COR-L47 (cell line): Measurements from ENCODE around the gene FHL3.
"Not testable (repeated sequence)": the region's sequence is repeated elsewhere in the genome, so short reads cannot be mapped to it uniquely, and the experiment has no call there.

Experiments used
- DNase-seq: peaks from one replicate; lab custom pipeline; 2025; lab: John Stamatoyannopoulos, UW

FHL3 gene

DNA sequence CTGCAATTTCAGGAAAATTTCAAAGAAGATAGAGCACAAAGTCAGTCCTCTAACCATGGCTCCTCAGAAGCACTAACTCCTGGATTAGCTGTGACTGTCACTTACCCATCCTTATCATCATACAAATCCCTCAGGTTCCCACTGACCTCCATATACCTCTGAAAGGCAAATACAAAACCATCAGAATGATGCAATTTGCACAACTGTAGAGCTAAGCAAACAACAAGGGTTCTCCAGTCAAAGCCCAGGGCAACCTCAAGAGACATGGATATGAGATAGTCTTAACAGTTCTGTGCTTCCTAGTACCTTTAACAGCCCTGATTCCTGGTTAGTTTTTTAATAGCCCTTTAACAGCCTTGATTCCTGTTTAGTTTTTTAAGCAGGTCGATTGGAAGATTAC lies 17.6 kb downstream of the FHL3 start:
- no peak for DNase-seq

DNA sequence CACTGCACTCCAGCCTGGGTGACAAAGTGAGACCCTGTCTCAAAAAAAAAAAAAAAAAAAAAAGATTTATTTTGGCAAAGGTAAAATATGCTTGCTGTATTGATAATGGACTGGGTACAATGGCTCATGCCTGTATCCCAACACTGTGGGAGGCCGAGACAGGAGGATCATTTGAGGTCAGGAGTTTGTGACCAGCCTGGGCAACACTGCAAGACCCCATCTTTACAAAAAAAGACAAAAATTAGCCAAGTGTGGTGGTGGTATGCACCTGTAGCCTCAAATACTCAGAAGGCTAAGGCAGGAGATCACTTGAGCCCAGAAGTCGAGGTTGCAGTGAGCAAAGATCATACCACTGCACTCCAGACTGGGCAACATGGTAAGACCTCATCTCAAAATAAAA lies 21.8 kb downstream of the FHL3 start:
- DNase-seq: no peak

DNA sequence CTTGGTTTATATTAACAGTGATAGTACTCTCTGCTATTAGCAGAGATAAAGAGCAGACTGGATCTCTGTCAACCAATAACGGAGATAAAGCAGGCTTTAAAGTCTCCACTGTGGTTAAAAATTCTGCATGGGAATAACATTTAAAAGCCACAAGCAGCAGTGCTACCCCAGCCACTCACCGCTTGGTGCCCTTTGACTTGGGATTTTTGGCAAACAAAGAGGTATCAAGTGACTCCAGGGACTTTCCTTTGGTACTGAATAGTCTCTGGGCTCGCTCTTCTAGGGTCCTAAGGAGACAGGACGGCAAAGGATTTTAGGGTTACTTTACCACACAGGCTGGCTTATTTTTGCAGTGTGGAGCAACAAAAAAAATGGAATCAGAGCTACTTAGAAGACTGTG lies 26.8 kb downstream of the FHL3 start:
- DNase-seq: no peak

DNA sequence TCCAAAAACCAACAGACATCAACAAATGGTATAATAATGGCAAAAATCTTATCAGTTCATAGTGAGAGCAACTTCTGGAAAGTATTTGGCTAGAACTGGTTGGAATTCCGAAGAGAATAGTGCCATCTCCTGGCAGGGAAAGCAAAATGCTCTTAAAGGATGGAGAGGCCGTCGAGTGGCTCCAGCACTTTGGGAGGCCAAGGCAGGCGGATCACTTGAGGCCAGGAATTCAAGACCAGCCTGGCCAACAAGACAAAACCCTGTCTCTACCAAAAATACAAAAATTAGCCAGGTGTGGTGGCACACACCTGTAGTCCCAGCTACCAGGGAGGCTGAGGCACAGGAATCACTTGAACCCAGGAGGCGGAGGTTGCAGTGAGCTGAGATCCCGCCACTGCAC lies 30.2 kb downstream of the FHL3 start:
- peak; percentile 16 for DNase-seq

DNA sequence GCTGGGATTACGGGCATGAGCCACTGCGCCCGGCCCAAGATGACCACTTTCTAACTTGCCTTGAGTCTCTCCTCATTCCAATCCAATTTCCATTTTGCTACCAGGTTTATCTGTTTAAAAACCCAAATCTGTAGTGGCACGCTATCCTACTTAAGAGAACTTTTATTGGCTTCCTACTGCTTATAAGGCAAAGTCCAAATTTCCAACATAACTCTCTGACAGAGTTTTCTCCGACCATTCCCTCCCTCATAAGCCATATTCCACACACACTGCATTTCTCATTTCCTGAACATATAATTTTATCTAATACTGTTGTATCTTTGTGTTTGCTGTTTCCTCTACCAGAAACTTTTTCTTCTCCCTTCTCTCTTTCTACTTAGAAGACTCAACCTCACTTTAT lies 30.7 kb downstream of the FHL3 start:
- DNase-seq: no peak

DNA sequence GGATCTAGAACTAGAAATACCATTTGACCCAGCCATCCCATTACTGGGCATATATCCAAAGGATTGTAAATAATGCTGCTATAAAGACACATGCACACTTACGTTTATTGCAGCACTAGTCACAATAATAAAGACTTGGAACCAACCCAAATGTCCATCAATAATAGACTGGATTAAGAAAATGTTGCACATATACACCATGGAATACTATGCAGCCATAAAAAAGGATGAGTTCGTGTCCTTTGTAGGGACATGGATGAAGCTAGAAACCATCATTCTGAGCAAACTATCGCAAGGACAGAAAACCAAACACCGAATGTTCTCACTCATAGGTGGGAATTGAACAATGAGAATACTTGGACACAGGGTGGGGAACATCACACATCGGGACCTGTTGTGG lies 31.6 kb downstream of the FHL3 start:
- DNase-seq: not testable (repeated sequence)

DNA sequence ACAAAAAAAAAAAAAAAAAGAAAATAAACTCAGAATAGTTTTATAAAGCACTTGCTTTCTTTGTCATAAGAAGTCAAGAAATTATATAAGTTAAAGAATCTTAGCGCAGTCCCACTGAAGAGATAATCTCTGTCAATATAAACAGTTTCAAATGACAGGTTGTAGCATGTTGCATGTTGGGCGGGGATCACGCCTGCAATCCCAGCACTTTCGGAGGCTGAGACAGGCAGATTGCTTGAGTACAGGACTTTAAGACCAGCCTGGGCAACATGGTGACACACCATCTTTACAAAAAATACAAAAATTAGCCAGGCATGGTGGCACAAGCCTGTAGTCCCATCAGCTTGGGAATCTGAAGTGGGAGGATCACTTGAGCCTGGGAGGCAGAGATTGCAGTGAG lies 40.0 kb downstream of the FHL3 start:
- DNase-seq: no peak

DNA sequence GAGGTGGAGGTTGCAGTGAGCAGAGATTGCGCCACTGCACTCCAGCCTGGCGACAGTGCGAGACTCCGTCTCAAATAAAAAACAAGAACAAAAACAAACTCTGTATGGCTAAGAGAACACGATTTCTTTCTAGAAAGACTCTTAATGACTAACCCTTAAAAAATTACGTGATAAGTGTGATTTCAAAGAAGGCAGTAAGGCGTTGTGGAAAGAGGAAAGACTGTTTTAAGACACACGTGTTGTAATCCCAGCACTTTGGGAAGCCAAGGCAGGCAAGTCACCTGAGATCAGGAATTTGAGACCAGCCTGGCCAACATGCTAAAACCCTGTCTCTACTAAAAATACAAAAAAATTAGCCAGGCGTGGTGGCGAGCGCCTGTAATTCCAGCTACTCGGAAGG lies 41.2 kb downstream of the FHL3 start:
- DNase-seq: not testable (repeated sequence)

DNA sequence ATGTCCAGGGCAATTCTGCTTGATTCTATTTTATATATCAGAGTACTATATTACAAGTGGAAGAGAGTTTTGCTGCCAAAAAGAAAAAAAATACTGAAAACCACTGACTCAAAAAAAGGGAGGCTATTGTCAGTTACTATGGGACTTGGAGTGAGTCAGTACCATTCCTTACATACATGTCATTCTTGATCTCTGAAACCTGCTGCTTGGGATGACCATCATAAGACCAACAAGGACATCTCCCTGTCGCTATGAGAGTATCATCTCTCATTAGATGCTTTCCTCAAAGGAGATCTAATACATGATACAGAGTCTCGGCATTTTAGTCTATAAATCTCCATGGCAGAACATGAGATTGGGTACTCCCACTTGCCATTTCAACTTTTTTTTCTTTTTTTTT lies 46.6 kb downstream of the FHL3 start:
- no peak for DNase-seq

DNA sequence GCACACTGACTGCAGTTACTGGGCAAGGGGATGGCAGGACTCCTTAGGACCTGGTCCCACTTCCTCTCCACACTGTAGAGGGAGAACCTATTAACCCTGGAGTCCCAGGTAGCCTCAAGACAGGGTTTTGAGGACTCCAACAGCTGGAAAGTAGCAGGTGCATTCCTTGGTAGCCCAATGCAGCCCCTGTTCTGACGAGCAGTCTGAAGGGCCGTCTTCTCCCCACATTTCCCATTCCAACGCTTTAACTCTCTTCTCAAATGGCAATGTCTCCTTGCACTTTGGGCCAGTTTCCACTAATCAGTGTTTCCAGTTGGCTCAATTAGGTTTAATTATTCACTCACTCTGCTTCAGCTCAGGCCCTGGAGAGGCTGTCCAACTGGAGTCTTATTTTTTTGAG lies 49.6 kb downstream of the FHL3 start:
- no peak for DNase-seq

DNA sequence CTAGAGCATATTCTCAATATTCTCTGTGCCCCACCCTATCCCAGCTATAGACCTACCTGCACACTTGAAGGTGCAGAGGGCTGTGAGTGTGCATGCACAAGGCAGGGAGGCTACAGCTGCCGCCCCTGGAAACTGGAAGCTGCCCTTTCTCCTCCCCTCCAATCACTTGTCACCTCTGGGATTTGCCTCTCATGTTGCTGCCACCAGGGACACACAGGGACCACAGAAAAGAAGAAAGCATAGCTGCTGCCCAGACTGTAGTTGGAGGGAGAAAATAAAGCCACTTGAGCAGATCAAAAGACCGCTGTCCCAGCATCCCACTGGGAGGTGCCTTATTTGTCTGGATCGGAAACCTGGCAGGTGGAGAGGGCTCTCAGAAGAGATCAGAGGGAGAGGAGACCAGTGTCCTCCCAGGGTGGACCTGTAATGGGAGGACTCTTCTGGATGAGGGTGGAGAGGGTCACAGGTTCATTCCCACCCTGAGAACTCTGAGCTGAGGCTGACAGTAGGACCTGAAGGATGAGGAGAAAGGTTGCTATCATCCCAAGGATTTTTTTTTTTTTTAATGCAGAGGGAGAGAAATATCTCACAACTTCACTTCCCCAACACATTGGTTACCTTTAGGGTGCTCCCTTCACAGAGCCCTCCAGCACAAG lies 50.9 kb downstream of the FHL3 start:
- no peak for DNase-seq

DNA sequence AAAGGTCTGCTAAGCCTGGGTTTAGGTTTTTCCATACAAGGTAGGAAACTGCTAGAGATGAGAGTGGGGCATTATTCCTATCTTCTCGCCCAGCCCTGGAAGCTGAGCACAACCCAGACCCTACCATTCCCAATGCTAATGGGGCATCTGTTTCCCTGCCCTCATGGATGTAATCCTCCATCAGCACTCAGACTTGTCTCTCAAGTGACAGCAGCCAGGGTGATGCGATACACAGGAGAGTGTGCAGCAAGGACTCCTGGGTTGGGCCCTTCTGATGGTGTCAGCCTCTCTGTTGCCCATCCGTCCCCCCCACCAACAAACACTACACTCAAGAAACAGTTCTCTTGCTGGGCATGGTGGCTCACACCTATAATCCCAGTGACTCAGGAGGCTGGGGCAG lies 52.6 kb downstream of the FHL3 start:
- no peak for DNase-seq

DNA sequence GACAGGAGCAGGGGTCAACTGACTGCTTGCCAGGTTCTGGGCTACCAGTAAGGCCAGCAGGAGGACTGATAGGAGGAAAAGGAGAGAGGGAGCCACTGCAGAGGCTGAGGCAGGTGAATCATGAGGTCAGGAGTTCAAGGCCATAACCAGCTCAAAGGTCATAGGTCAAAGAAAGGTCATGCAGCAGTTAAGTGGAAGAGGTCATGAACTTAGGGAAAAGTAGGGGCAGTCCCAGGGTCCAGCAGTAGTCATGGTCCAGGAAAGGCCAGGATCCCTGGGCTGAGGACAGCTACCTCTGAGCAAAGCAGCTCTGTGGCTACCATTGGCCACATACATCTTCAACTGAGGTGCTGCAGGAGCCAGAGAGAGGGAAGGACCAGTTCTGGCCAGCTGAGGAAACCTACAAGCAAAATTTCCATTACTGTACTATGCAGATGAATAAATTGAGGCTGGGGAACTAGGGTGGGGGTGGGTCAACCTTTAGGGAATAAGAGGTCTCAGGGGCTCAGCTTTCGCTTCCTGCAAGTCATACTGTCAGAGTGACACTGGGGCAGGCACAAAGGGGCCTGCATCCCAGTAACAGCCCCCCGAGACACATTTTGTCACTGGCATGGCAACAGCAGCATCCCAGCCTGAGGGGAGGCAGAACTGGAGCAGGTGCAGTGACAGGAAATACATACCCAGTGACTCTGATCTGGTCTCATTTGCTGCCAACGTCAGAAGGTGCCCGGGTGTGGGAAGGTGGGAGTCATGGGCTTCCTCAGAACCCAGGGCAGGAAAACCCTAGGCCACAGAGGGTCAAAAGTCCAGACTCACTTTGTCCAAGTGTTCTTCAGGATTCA lies 53.3 kb downstream of the FHL3 start:
- no peak for DNase-seq

DNA sequence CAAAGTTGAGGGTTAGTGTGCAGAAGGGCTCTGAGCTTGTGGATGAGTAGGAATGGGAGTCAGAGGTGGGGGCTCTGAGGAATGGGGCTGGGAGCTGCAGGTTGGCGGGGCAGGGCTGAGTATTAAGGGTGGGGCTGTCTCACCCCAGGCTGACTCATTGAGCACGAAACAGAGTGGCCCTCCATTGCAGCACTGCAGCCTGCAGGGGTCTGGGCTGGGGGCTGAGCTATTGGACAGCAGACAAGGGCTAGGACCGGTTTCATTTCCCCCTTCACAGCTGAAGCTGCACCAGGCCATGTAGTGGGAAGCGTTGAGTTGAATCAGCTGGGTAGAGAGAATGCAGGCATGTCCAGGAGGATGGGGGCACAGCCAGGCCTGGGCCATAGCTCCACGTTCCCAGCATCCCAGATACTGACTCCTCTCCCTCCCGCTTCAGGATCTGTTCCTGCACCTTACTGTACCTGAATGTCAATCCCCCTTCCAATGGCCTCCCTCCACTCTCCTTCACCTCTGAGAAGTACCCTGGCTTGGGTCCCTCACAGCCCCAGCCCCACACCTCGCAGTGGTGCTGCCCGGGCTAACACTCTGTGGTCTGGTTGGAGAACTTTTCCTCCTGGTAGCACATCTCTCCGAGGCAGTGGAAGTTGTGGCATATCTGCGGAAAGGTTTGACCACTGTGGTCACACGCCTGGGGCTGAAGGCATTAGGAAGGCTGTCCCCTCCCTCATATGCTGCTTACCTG lies 54.1 kb downstream of the FHL3 start:
- no peak for DNase-seq

DNA sequence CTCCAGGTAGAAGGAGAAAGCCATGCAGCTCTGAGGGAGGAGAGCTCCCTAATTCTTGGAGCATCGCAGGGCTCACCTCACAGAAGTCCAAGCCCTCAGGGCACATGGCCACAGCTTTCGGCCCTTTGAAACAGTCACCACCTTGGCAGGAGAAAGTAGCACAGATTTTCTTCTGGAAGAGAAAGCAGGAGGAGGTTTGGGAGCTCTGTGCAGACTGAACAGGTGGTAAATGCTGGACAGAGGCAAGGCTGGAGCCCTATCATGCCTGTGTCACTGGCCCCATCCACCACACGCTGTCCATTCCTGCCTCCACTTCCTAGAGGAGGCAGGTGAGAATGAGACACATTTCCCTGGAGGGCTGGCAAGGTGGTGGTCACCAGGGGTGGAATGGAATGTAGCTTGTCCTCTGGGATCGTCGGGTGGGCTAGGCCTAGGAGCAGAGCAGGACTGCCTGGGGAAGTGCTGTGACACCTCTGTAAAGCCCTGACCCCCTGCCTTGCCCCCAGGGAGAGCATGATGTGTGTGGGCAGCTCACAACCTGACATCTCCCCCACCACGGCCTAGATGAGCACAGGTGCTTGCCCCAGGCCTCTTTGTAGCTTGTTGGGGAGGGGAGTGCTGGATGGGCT lies 55.7 kb downstream of the FHL3 start:
- DNase-seq: no peak

DNA sequence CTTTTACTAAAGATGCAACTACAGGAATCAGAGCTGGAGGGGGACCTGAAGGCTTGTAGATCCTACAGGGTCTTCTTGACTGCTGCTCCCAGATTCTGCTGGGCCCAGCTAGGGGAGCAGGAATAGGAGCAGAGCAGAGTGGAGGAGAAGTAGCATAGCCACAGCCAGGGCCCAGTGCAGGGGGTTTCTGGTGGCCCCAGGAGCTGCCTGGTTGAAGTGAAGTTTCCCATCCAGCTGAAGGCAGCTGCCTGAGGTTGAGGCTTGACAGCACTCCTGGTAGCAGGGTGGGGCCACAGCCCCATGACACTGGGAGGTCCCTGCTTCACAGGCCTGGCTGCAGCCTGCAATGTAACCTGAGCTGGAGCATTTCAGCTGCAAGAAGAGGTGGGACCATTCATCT lies 56.5 kb downstream of the FHL3 start:
- no peak for DNase-seq

DNA sequence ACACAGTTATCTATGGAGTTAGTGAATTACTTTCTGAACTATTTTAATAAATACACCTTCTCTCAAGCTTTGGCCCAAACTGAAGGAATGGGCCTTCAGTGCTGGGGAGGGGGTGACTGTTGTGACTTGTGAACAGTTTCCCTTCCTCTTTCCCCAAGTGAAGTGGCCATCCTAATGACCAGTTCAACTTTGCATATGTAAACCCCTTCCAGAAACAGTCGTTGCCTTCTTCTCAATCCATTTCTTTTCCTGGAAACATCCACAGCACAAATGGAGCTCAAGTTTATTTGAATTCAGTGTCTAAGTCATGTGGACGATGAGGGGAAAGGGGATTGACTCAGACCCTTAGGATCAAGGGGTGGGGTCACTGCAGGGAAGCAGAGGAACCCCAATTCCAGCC lies 57.1 kb downstream of the FHL3 start:
- DNase-seq: no peak

DNA sequence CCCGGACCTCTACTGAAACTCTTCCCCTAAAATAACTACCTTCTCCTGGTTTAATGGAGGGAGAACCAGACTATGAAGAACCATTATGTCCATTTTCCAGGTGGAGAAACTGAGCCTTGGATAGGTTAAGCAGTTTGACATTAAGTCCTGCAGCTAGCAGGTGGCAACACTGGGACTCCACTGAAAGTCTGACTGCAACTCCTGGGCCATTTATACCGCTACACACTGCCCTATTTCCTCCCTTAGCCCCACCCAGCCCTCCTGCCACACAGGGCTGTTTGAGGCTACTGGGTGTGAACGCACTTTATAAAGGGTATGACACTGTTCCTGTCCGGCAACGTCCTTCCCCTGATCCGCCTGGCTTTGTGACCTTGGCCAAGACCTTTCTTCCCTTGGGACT lies 58.0 kb downstream of the FHL3 start:
- DNase-seq: no peak
